H9 (cell line): ENCODE results near the gene CPB2. TPM values are rescaled to one million over a fixed set of nuclear protein-coding genes. Genes with fewer than 3 reads are reported as not detected.

ENCODE experiments used
- DNase-seq: peaks from one replicate; pipeline ENCODE4 v3.0.0-alpha.2; 2017
- H2AFZ ChIP-seq: one replicate; pipeline ENCODE4 v1.6.1; 2013; ENCODE audit warnings: mild to moderate bottlenecking, low read length, control low read depth, moderate library complexity
- H2AK5ac ChIP-seq: 2 replicates; pipeline ENCODE4 v1.6.1; 2013; ENCODE audit warnings: low read length, control low read depth, mixed read lengths; ENCODE audit not compliant: insufficient read length
- H2BK120ac ChIP-seq: one replicate; pipeline ENCODE4 v1.6.1; 2013; ENCODE audit warnings: low read depth, mild to moderate bottlenecking, low read length, control low read depth, inconsistent platforms; ENCODE audit not compliant: poor library complexity, severe bottlenecking
- H2BK12ac ChIP-seq: 2 replicates; pipeline ENCODE4 v1.6.1; 2013; ENCODE audit warnings: low read length, control low read depth, mixed read lengths, low read depth; ENCODE audit not compliant: insufficient read length
- H2BK15ac ChIP-seq: 2 replicates; pipeline ENCODE4 v1.6.1; 2013; ENCODE audit warnings: low read depth, low read length, control low read depth
- H2BK20ac ChIP-seq: one replicate; pipeline ENCODE4 v1.6.1; 2013; ENCODE audit warnings: low read depth, mild to moderate bottlenecking, low read length, control low read depth, inconsistent platforms; ENCODE audit not compliant: poor library complexity, severe bottlenecking
- H2BK5ac ChIP-seq: 2 replicates; pipeline ENCODE4 v1.6.1; 2013; ENCODE audit warnings: low read length, control low read depth, mixed read lengths; ENCODE audit not compliant: insufficient read length
- H3K14ac ChIP-seq: 2 replicates; pipeline ENCODE4 v1.6.1; 2013; ENCODE audit warnings: low read length, control low read depth; ENCODE audit not compliant: insufficient read depth
- H3K18ac ChIP-seq: 2 replicates; pipeline ENCODE4 v1.6.1; 2013; ENCODE audit warnings: low read depth, mild to moderate bottlenecking, mixed read lengths, low read length, control low read depth; ENCODE audit not compliant: insufficient read length
- H3K23ac ChIP-seq: 2 replicates; pipeline ENCODE4 v1.6.1; 2013; ENCODE audit warnings: low read length, control low read depth, mixed read lengths, low read depth; ENCODE audit not compliant: insufficient read length
- H3K23me2 ChIP-seq: 2 replicates; pipeline ENCODE4 v1.6.1; 2013; ENCODE audit warnings: low read depth, mild to moderate bottlenecking, mixed read lengths, low read length, control low read depth; ENCODE audit not compliant: insufficient read length, poor library complexity, severe bottlenecking
- H3K27ac ChIP-seq: 2 replicates; pipeline ENCODE4 v1.5.1; 2013; ENCODE audit warnings: low read length, control low read depth, mixed read lengths, low read depth; ENCODE audit not compliant: insufficient read length
- H3K27me3 ChIP-seq: 2 replicates; pipeline ENCODE4 v1.6.1; 2013; ENCODE audit warnings: low read length, control low read depth, inconsistent platforms; ENCODE audit not compliant: insufficient read depth
- H3K4ac ChIP-seq: 2 replicates; pipeline ENCODE4 v1.6.1; 2013; ENCODE audit warnings: low read depth, mild to moderate bottlenecking, control low read depth, inconsistent platforms, low read length, moderate library complexity
- H3K4me1 ChIP-seq: 2 replicates; pipeline ENCODE4 v1.6.1; 2013; ENCODE audit warnings: low read length, control low read depth, inconsistent platforms; ENCODE audit not compliant: insufficient read depth
- H3K4me2 ChIP-seq: 2 replicates; pipeline ENCODE4 v1.6.1; 2013; ENCODE audit warnings: low read length, control low read depth, mixed read lengths; ENCODE audit not compliant: insufficient read length, insufficient read depth
- H3K56ac ChIP-seq: 2 replicates; pipeline ENCODE4 v1.6.1; 2013; ENCODE audit warnings: low read depth, mild to moderate bottlenecking, mixed read lengths, low read length, control low read depth; ENCODE audit not compliant: insufficient read length
- H3K79me1 ChIP-seq: 2 replicates; pipeline ENCODE4 v1.6.1; 2013; ENCODE audit warnings: low read depth, mild to moderate bottlenecking, moderate library complexity, low read length, control low read depth, inconsistent platforms; ENCODE audit not compliant: insufficient read depth, poor library complexity, severe bottlenecking
- H3K79me2 ChIP-seq: 2 replicates; pipeline ENCODE4 v1.6.1; 2013; ENCODE audit warnings: low read length, control low read depth, inconsistent platforms; ENCODE audit not compliant: insufficient read depth
- H3K9ac ChIP-seq: 2 replicates; pipeline ENCODE4 v1.6.1; 2013; ENCODE audit warnings: low read length, control low read depth, mixed read lengths; ENCODE audit not compliant: insufficient read length; ENCODE audit errors: extremely low read depth
- H3K9me3 ChIP-seq: one replicate; pipeline ENCODE4 v1.6.1; 2013; ENCODE audit warnings: low read depth, low read length, inconsistent platforms; ENCODE audit not compliant: control insufficient read depth
- H3T11ph ChIP-seq: one replicate; pipeline ENCODE4 v1.6.1; 2013; ENCODE audit warnings: mild to moderate bottlenecking, low read length, control low read depth, inconsistent platforms
- H4K20me1 ChIP-seq: one replicate; pipeline ENCODE4 v1.6.1; 2013; ENCODE audit not compliant: control insufficient read depth, insufficient read length, insufficient read depth
- H4K5ac ChIP-seq: 2 replicates; pipeline ENCODE4 v1.6.1; 2013; ENCODE audit warnings: low read depth, mild to moderate bottlenecking, mixed read lengths, low read length, control low read depth; ENCODE audit not compliant: insufficient read length
- H4K8ac ChIP-seq: replicated peaks from 2 replicates; pipeline ENCODE4 v1.6.1; 2013; ENCODE audit warnings: low read length, control low read depth, mixed read lengths, low read depth; ENCODE audit not compliant: insufficient read length
- H4K91ac ChIP-seq: 2 replicates; pipeline ENCODE4 v1.6.1; 2013; ENCODE audit warnings: low read depth, mild to moderate bottlenecking, moderate library complexity, mixed read lengths, low read length, control low read depth; ENCODE audit not compliant: insufficient read length
- H3K27ac Mint-ChIP-seq, 3 experiments: 2 replicates in 2 of 3; 3 replicates in 1 of 3; pipeline ENCODE4 v1.8.0; 2020 to 2021; ENCODE audit warnings: mixed read lengths in 3 of 3, mild to moderate bottlenecking in 1 of 3, moderate library complexity in 1 of 3
- H3K27me3 Mint-ChIP-seq: 2 replicates; pipeline ENCODE4 v1.8.0; 2021; ENCODE audit warnings: low read depth, mild to moderate bottlenecking, moderate library complexity, mixed read lengths
- H3K36me3 Mint-ChIP-seq, 3 experiments: 2 replicates in 2 of 3; 3 replicates in 1 of 3; pipeline ENCODE4 v1.8.0; 2020 to 2021; ENCODE audit warnings: low read depth in 3 of 3, mixed read lengths in 3 of 3; ENCODE audit not compliant: insufficient read depth in 1 of 3
- H3K4me1 Mint-ChIP-seq, 2 experiments: 2 replicates each; pipeline ENCODE4 v1.8.0; 2020; ENCODE audit warnings: mixed read lengths in 2 of 2
- H3K4me3 Mint-ChIP-seq, 2 experiments: 2 replicates in 1 of 2; 3 replicates in 1 of 2; pipeline ENCODE4 v1.8.0; 2020 to 2021; ENCODE audit warnings: mild to moderate bottlenecking in 2 of 2, mixed read lengths in 2 of 2, moderate library complexity in 1 of 2
- H3K9me3 Mint-ChIP-seq, 2 experiments: 2 replicates in 1 of 2; 3 replicates in 1 of 2; pipeline ENCODE4 v1.8.0; 2020; ENCODE audit warnings: mild to moderate bottlenecking in 2 of 2, mixed read lengths in 2 of 2, moderate library complexity in 1 of 2
- WGBS: extraction: QIAGEN DNeasy Blood & Tissue Kit; methylation state at CpG from one replicate; pipeline ENCODE4 v1.1.7; 2013; ENCODE audit warnings: missing lambda C conversion rate, low lambda C conversion rate, mixed read lengths; ENCODE audit not compliant: insufficient read length; ENCODE audit errors: extremely low coverage; 5-methylcytosine and 5-hydroxymethylcytosine counted together
- total RNA-seq: library from RNA; stranded (reverse); gene quantifications from 2 replicates; pipeline ENCODE4 v1.2.1, GENCODE V29; 2021
- TF ChIP-seq, protein P1 (sequence below): fragments of 200-600 bp; sonication (generic); conservative IDR thresholded peaks from 3 replicates; pipeline ENCODE4 v1.8.0; 2021; ENCODE audit warnings: antibody characterized with exemption, mild to moderate bottlenecking

CPB2 gene
- total RNA-seq, 1 experiment from 2014 or later: not detected

DNA sequence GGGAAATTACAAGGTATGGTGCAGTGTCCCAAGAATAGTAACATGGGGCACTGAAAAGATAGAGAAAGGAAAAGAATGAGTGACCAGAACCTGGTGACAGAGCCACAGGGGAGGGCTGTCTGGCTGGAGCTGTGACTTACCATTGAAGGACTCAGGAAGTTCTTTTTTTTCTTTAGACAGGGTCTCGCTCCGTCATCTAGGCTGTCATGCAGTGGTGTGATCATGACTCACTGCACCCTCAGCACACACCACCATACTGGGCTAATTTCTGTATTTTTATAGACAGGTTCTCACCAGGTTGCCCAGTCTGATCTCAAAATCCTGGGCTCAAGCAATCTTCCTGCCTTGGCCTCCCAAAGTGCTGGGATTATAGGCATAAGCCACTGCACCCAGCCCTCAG is 8.8 kb upstream of the CPB2 start:
- H3K4me1 Mint-ChIP-seq: no peaks in the 10 kb centered on the region; a peak in 1 of 4 replicates
- Histone ChIP-seq H3K4ac (no peak overlapping the region), H3K23me2 (no peaks in the 10 kb centered on the region), H4K5ac (no peak overlapping the region), H4K91ac (no peak overlapping the region), H4K8ac (no peak overlapping the region), H3K79me2 (no peaks in the 10 kb centered on the region), H3K9ac (no peak overlapping the region), H2BK15ac (no peak overlapping the region), H3T11ph (no peak overlapping the region), H3K27ac (no peak overlapping the region), H3K79me1 (no peaks in the 10 kb centered on the region), H2AK5ac (no peak overlapping the region), H3K23ac (no peak overlapping the region), H3K56ac (no peak overlapping the region), H3K9me3 (no peaks in the 10 kb centered on the region), H3K27me3 (no peaks in the 10 kb centered on the region), H3K18ac (no peak overlapping the region), H2BK120ac (no peak overlapping the region), H3K4me1 (no peaks in the 10 kb centered on the region), H2BK20ac (no peak overlapping the region), H2BK5ac (no peak overlapping the region), H3K14ac (no peak overlapping the region), H2AFZ (no peak overlapping the region), H4K20me1 (no peaks in the 10 kb centered on the region), H3K4me2 (no peak overlapping the region), H2BK12ac (no peak overlapping the region)
- DNase-seq: no peak
- no peaks in the 10 kb centered on the region for H3K9me3 Mint-ChIP-seq
- TF ChIP-seq, protein P1, sequence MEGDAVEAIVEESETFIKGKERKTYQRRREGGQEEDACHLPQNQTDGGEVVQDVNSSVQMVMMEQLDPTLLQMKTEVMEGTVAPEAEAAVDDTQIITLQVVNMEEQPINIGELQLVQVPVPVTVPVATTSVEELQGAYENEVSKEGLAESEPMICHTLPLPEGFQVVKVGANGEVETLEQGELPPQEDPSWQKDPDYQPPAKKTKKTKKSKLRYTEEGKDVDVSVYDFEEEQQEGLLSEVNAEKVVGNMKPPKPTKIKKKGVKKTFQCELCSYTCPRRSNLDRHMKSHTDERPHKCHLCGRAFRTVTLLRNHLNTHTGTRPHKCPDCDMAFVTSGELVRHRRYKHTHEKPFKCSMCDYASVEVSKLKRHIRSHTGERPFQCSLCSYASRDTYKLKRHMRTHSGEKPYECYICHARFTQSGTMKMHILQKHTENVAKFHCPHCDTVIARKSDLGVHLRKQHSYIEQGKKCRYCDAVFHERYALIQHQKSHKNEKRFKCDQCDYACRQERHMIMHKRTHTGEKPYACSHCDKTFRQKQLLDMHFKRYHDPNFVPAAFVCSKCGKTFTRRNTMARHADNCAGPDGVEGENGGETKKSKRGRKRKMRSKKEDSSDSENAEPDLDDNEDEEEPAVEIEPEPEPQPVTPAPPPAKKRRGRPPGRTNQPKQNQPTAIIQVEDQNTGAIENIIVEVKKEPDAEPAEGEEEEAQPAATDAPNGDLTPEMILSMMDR: no peak
- WGBS: no CpG with 5 or more reads among the region's 2 CpGs
- H3K27ac Mint-ChIP-seq: no peak overlapping the region
- no peaks in the 10 kb centered on the region for H3K36me3 Mint-ChIP-seq
- H3K27me3 Mint-ChIP-seq: no peaks in the 10 kb centered on the region
- no peak overlapping the region for H3K4me3 Mint-ChIP-seq
